ENCODE data around the gene TTC34.

The TTC34 gene

DNA sequence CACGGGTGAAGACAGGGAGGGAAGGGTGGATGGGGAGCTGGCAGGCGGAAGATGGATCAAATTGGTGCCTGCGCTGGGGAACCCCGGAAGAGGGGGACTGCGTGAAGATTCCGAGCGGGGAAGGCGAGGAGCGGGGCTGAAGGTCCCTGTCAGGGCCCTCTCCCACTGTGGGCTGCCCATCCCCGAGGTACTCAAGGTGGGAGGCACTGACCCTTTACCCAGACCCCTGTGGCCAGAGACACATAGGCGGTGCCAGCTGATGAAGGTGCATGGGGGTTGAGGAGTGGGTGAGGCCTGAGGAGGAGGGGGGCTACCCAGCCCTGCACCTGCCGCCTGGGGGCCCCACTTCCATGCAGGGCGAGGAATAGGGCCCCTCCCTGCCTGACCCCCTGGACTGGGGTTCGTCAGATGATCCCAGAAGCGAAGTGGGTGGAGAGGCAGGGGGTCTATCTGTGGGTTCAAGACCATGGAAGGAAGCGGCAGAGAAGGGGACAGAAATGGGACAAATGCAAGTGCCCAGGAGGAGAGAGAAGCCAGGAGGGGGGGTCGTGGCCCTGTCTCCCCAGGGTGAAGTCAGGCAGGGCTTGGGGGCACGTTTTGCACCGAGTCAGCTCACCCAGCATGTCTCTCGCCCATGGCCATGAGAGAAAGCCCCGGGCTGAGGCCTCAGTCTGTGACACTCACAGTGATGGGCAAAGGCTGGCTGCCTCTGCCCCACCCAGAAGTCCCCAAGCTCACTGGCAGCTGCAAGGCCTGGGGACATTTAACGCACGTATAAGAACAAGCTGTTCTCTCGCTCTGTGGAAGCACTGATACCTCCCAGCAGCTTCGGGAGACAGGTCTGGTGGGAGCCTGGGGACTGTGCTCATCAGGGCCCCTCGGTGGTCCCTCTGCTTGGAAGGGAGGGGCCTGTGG lies 161.6 kb downstream of the TTC34 start:
- DNase-seq = peak; percentile 22

DNA sequence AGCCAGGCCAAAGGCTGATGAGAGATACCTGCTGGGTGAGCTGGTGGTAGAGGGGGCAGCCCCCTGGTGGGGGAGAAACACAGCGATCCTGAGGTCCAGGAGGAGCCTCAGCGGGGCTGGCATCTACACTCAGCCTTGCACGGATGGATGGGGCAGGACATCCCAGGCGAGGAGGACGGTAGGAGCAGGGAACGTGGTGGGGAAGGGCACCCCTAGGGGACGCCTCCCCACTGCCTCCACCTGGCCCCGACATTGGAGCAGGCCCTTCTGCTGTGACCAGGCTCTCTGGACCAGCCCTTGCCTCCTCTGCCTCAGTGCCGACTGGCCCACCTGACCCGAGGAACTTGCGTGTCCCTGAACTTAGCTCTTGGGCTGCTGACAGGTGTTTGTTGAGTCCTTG lies 162.3 kb downstream of the TTC34 start:
- peak; percentile 41 for DNase-seq

- peak; percentile 49 for DNase-seq
Measured at GRCh38 chr1:2638466-2639115, 162.9 kb downstream of the TTC34 start.

DNA sequence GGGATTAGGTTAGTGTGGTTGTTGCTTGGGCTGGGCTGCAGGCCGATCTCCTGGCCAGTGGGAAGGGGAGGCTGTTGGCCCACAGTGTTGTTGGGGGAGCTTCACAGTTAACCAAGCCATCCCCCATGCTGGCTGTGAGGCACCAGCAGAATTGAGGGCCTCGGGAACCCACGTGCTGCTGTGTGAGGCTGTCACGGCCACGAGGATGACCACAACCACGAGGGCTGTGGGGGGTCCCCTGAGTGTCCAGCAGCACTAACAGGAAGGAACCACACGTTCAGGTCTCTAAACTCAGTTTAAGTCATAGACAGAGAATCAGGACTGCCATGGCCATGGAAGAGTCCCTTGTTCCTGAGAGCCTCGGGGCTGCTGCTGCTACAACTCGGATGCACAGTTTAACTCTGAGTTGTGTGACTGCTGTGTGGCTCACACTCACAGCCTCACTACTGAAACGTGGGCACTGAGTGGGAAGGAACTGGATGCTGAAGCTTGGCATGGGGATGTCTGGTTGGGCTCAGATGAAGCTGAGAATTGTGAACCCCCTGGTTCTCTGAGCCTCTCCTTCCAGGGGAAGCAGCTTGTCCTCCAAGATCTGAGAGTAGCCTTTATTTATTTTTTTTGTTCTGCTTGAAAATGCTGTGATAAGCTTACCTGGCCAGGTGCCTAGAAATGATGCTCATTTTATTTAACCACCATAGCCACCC lies 163.9 kb downstream of the TTC34 start:
- DNase-seq = peak; percentile 41

GRCh38 chr1:2636733-2637132 lies 164.8 kb downstream of the TTC34 start:
- peak; percentile 44 for DNase-seq

DNA sequence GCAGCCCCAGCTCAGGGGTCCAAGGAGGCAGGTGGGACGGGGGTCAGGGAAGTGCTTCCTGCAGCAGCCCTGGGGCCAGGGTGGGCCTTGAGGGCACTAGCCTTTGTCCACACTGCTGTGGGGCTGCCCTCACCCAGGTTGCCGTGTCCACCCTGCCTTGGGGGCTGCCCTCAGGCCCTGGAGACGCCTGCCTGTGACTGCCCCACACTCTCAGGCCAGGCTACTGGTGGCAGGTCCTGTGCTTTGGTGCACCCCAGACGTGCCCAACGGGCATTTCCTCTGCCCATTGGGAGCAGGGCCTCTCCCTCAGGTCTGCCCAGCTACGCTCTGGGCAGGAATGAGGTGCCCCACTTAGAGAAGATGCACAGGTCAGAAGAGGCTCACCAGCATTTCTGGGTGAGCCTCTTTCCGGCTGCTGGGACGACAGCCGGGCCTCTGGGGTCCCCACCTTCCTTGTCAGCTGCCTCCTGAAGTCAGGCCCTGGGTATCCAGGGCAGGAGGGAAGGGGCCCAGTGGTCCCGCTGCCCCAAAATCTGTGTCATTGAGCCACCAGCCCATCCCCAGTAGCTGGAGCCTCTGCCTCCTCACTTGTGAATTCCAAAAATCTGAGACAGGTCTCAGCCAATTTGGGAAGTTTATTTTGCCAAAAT lies 166.0 kb downstream of the TTC34 start:
- peak; percentile 47 for DNase-seq

DNA sequence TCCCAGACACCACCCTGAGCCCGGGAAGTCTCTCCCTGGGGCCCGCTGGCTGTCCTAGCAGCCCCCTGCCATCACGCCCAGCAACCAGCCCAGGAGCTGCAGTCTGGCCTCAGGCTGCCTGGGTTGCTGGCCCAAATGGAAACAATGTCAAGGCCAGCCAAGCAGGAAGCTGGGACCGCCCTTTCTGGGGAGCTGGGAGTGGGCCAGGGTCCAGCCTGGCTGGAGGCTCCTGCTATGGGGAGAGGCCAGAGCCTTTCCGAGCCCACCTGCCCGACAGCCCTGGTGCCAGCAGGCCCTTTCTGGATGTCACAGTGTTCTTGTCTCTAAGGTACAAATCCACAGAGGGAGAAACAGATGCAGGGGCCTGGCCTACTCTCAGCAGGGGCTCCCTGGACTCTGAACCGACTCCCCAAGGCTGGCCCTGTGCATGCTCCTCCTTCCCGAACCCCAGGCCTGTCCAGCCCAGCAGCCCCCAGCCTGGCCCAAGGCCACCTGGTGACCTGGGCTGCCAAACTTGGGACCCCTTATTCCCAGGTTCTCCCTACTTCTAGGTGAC lies 167.5 kb downstream of the TTC34 start:
- peak; percentile 48 for DNase-seq

DNA sequence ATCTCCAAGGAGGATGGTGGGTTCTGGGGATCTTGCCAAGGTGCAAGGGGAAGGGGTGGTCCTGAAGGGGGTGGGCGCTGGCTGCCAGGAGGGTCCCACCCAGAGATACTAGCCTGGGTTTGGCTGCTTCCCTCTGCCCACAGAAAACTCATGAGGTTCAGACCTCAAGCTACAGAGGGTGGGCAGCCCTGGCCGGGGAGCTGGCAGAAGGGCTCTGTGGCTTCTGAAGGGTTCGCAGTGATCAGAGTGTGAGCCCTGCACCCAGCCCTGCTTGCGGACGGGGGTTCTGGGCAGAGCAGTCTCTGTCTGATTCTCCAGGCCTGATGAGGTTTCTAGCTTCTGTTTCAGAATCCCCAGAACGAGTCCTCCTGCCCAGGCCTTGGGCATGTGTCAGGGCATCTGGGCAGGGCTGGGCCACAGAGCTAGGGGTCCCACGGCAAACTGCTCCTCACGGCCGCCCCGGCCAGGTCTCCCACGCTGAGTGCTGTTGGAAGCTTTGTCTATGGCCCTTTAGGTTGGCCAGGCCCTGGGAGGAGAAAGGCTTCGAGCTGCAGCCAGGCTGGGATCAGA lies 168.0 kb downstream of the TTC34 start:
- peak; percentile 46 for DNase-seq

DNA sequence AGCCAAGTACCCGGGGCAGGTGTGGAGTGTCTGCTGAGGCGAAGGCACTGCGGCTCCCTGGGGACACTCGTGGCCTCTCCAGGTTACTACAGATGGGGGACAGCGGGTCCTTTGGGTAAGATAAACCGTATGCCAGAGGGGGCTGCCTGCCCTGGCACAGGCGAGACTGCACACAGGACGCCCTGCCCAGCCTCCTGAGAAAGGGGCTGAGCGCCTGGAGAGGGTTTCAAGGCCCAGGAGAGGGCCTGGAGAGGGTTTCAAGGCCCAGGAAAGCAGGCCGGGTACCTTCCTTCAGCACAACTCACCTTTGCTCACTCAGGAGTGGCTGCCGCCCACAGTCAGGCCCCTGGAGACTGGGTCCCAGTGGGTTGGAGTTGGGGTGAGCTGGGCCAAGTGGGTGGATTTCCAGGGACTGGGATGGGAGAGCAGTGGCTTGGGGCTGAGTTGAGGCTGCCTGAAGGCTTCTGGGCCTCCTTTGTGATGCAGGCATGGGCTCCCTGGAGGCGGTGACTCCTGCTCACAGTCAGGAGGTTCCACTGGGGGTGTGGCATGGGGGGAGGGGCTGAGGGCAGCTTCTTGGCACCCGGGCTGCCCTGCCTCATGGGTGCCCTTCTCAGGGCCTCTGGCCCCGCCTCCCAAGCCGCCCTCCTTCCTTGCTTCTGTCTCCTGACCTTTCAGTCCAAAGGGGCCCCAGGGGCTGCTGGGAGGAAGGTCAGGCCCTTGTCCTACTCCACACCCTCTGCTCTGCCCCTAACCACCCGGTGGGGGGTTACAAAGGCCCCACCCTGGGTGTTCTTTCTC lies 168.7 kb downstream of the TTC34 start, which contains the start of gene MMEL1:
Gene MMEL1, minus strand, starts transcription at position 456 of the 801 bp plus-strand sequence. CDS start 3,532 bp downstream, outside the sequence.
- peak; percentile 46 for DNase-seq

- no peak for DNase-seq
Measured at GRCh38 chr1:2632051-2632430, 169.5 kb downstream of the TTC34 start.

DNA sequence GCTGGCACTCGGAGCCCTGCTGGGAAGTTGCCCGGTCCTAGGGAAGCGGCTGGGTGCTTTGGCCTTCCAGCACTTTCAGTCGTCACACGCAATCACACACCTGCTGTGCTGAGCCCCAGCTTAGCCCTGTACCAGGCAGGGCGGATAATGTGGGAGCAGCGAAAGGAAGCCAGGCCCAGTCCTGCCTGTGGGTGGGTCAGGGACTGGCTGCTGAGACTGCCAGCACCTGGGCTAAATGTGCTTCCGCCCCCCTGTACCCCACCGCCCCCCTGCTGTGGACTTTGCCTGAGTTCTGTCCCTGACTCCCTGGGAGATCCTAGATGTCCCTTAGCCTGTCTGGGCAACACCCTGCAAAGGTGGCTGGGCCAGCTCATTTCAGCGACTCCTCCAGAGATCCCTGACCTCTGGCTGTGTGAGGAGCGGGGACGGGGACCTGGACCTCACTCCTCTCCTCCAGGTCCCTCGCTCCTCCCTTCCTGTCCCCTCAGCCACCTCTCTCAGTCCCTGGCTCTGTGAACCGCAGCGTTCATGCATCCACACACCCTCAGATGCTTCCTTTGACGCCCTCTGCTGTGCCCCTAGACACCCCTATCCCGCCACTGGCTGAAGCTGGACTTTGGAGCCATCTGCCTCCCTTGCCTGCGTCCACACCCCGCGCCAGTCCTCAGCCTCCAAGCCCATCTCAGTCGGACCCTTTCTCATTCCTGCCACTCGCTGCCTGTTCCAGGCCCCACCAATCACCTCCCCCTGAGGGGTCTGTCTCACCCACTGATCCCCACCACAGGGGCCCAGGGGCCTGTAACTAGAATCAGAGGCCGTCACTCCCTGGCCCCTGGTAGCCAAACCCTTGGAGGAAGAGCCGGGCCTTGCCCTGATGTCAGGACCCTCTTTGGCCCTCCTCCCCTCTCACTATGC lies 170.1 kb downstream of the TTC34 start:
- DNase-seq = peak; percentile 39

DNA sequence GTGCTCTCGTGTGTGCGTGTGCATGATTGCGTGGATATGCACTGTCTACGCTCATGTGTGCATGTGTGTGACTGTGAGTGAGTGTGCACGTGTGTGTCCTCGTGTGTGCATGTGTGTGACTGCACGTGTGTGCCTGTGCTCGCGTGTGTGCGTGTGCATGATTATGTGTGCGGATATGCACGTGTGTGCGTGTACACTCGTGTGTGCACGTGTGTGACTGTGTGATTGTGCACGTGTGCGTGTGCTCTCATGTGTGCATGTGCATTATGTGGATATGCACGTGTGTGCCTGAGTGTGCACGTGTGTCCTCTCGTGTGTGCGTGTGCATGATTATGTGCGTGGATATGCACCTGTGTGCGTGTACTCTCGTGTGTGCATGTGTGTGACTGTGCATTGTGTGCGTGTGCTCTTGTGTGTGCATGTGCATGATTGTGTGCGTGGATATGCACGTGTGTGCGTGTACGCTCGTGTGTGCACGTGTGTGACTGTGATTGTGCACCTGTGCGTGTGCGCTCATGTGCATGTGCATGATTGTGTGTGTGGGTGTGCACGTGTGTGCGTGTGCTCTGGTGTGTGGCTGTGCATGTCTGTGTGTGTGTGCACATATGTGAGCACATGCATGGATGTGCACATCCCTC lies 170.9 kb downstream of the TTC34 start:
- DNase-seq = peak; percentile 36

- DNase-seq = peak; percentile 43
Measured at GRCh38 chr1:2629627-2630497, 171.6 kb downstream of the TTC34 start.

DNA sequence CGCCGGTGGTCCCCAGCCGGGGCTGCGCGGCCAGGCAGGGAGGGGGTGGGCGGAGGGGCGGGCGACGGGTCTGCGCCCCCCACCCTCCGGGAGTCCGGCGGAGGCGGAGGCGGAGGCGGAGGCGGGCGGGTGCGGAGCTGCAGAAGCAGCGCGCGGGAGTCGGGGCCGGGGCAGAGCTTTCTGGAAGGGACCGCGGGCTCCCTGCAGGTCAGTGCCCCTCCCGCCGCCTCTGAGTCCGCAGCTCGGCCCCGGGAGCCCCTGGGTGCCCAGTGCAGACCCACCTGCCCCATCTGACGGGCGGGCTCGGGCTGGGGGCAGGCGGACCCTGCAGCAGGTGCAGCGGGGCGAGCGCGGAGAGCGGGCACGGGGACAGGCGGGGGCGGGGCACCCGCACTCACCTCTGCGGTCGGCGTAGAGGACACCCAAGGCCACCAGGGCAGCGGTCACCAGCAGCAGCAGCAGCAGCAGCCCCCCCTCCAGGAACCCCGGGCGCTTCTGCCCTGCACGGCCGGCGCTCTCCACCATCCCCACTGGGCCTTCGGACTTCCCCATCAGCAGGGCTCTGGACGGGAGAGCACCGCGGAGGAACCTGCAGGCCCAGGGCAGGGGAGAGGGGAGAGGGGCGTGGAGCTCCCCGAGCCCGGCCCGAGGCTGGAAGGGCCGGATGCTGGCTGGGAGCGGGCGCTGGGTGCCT lies 172.4 kb downstream of the TTC34 start:
- DNase-seq = peak; percentile 51

- peak; percentile 51 for DNase-seq
Measured at GRCh38 chr1:2628191-2628932, 173.1 kb downstream of the TTC34 start.

- peak; percentile 45 for DNase-seq
Measured at GRCh38 chr1:2627746-2628145, 173.7 kb downstream of the TTC34 start.

GRCh38 chr1:2625748-2626147 lies 175.7 kb downstream of the TTC34 start:
- peak; percentile 13 for DNase-seq
